ENCODE results near the gene IL1F10.

DNA sequence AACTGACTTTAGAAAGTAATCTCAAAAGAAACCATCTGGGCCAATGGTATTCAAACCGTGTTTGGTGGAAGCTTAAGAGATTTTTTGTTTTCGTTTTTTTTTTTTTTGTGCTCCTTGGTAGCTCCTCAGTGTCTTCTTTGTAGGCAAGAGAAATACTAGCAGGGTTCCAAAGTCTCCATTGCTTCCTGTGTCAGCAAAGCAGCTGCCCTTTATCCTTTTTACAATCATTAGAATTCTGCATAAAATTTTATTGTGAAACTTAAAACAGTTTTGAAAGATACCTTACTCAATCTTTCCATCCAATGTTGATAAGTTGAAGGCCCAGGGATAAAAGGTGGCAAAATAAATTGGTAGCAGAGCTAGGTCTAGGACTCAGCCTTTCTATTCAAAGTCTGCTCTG, 479 bp downstream of the IL1F10 start:
- TF ChIP-seq SNAI2 (CRISPR knock-in tag; IDR thresholded peaks at IDR 0.05) (no peak), ZNF8 (CRISPR knock-in tag; IDR thresholded peaks at IDR 0.05) (no peak), RARB (CRISPR knock-in tag; IDR thresholded peaks at IDR 0.05) (no peak), ISL1 (CRISPR knock-in tag; IDR thresholded peaks at IDR 0.05) (no peak)
- TF ChIP-seq, protein P1, sequence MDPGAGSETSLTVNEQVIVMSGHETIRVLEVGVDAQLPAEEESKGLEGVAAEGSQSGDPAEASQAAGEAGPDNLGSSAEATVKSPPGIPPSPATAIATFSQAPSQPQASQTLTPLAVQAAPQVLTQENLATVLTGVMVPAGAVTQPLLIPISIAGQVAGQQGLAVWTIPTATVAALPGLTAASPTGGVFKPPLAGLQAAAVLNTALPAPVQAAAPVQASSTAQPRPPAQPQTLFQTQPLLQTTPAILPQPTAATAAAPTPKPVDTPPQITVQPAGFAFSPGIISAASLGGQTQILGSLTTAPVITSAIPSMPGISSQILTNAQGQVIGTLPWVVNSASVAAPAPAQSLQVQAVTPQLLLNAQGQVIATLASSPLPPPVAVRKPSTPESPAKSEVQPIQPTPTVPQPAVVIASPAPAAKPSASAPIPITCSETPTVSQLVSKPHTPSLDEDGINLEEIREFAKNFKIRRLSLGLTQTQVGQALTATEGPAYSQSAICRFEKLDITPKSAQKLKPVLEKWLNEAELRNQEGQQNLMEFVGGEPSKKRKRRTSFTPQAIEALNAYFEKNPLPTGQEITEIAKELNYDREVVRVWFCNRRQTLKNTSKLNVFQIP (CRISPR knock-in tag; IDR thresholded peaks at IDR 0.05; ENCODE audit: borderline replicate concordance, low read depth), result no peak

Data from SK-N-SH treated with all-trans-retinoic acid at 6 μM for 48 hours (cell line).